ENCODE data around the gene PPM1N. TPM values are rescaled to one million over a fixed set of nuclear protein-coding genes. Genes with fewer than 3 reads are reported as not detected.

The PPM1N gene
- total RNA-seq, 2 experiments from 2014 or later, result 2.8 to 3.1 TPM

GRCh38 chr19:45501730-45502014, 3.4 kb downstream of the PPM1N start:
- ChIA-PET POLR2A (no interaction called here), CTCF (interaction anchor here (0.7 to 1.0 kb wide), 2 partner anchors 17 to 61 kb away, joined by 3 to 4 read pairs; no protein-coding TSS in a partner anchor)
- H3K27me3 Mint-ChIP-seq, result peaks cover 14% of the 10 kb centered on the region
- intact Hi-C loops (cut with DNase I, micrococcal nuclease), result no loop called here
- peaks cover 41% of the 10 kb centered on the region for H3K4me1 Mint-ChIP-seq
- DNase-seq, result no peak
- H3K36me3 Mint-ChIP-seq (ENCODE audit: low read depth), result peaks cover 2% of the 10 kb centered on the region
- H3K4me3 Mint-ChIP-seq, result no peak overlapping the region
- ATAC-seq, result no peak
- H3K27ac Mint-ChIP-seq, result no peak overlapping the region
- no peaks in the 10 kb centered on the region for H3K9me3 Mint-ChIP-seq (ENCODE audit: low read depth)

- intact Hi-C loops (cut with DNase I, micrococcal nuclease), result no loop called here
- CTCF ChIA-PET, result no interaction called here
- Mint-ChIP-seq H3K4me3 (no peak overlapping the region), H3K27me3 (peaks cover 12% of the 10 kb centered on the region), H3K36me3 (ENCODE audit: low read depth) (peaks cover 2% of the 10 kb centered on the region), H3K27ac (no peak overlapping the region), H3K9me3 (ENCODE audit: low read depth) (no peaks in the 10 kb centered on the region), H3K4me1 (peaks cover 40% of the 10 kb centered on the region)
- ATAC-seq, result no peak
- no peak for DNase-seq
- POLR2A ChIA-PET, result no interaction called here
Measured at GRCh38 chr19:45502111-45502510, 3.9 kb downstream of the PPM1N start.

- no peak for ATAC-seq
- Mint-ChIP-seq H3K36me3 (ENCODE audit: low read depth) (peaks cover 3% of the 10 kb centered on the region), H3K9me3 (ENCODE audit: low read depth) (no peaks in the 10 kb centered on the region), H3K27me3 (peaks cover 5% of the 10 kb centered on the region), H3K27ac (no peak overlapping the region), H3K4me3 (no peak overlapping the region), H3K4me1 (peaks cover 28% of the 10 kb centered on the region)
- ChIA-PET CTCF (no interaction called here), POLR2A (no interaction called here)
- DNase-seq, result no peak
- intact Hi-C loops (cut with DNase I, micrococcal nuclease), result no loop called here
Measured at GRCh38 chr19:45503909-45504308, 5.7 kb downstream of the PPM1N start.

- ChIA-PET CTCF (interaction anchor here (0.6 to 2.3 kb wide), 13 partner anchors 9 to 274 kb away, joined by 3 to 15 read pairs (median 4); no protein-coding TSS in a partner anchor), POLR2A (interaction anchor here (0.7 kb wide), 1 partner anchor 137 kb away, joined by 3 read pairs; no protein-coding TSS in a partner anchor)
Measured at GRCh38 chr19:45505151-45505995, 7.1 kb downstream of the PPM1N start.

GRCh38 chr19:45505996-45506245, 7.7 kb downstream of the PPM1N start:
- Mint-ChIP-seq H3K4me3 (peak overlapping the region; percentile 85), H3K27ac (peak overlapping the region; percentile 82), H3K4me1 (peaks cover 36% of the 10 kb centered on the region), H3K36me3 (ENCODE audit: low read depth) (peaks cover 12% of the 10 kb centered on the region), H3K27me3 (no peaks in the 10 kb centered on the region), H3K9me3 (ENCODE audit: low read depth) (no peaks in the 10 kb centered on the region)
- ATAC-seq, result no peak
- intact Hi-C loops (cut with DNase I, micrococcal nuclease), result loop anchor here (1.0 to 5.0 kb wide), 22 partner anchors 9 to 759 kb away; partner anchors contain the start of genes OPA3 (in 2 of the 2), BCL3 (in 1 of the 2), BLOC1S3 (in 1 of the 2) and DMWD (in 1 of the 2)
- POLR2A ChIA-PET, result no interaction called here
- CTCF ChIA-PET, result interaction anchor here (0.6 to 2.3 kb wide), 10 partner anchors 9 to 185 kb away, joined by 3 to 15 read pairs (median 4); no protein-coding TSS in a partner anchor
- DNase-seq, result no peak

More at GRCh38 chr19:45505151-45505995, 7.1 kb downstream of the PPM1N start:
- Mint-ChIP-seq H3K4me1 (peaks cover 31% of the 10 kb centered on the region), H3K4me3 (peak overlapping the region; percentile 85), H3K27ac (peak overlapping the region; percentile 43), H3K36me3 (ENCODE audit: low read depth) (peaks cover 10% of the 10 kb centered on the region), H3K9me3 (ENCODE audit: low read depth) (no peaks in the 10 kb centered on the region), H3K27me3 (no peaks in the 10 kb centered on the region)
- intact Hi-C loops (cut with DNase I, micrococcal nuclease), result loop anchor here (5.0 kb wide), 4 partner anchors 137 to 758 kb away; partner anchors contain the start of genes BCL3 (in 1 of the 2), RELB (in 1 of the 2) and TOMM40 (in 1 of the 2)
- DNase-seq, result no peak
- ATAC-seq, result no peak

- ChIA-PET POLR2A (no interaction called here), CTCF (interaction anchor here (0.6 to 2.3 kb wide), 10 partner anchors 9 to 184 kb away, joined by 3 to 15 read pairs (median 4); no protein-coding TSS in a partner anchor)
- intact Hi-C loops (cut with DNase I, micrococcal nuclease), result loop anchor here (1.0 to 5.0 kb wide), 22 partner anchors 9 to 759 kb away; partner anchors contain the start of genes OPA3 (in 2 of the 2), BCL3 (in 1 of the 2), BLOC1S3 (in 1 of the 2) and DMWD (in 1 of the 2)
- peak overlapping the region; percentile 85 for H3K4me3 Mint-ChIP-seq
- ATAC-seq (peak; percentile 80), DNase-seq (peak; percentile 100)
- H3K4me1 Mint-ChIP-seq, result peaks cover 38% of the 10 kb centered on the region
- H3K36me3 Mint-ChIP-seq (ENCODE audit: low read depth), result peaks cover 15% of the 10 kb centered on the region
- peak overlapping the region; percentile 96 for H3K27ac Mint-ChIP-seq
- no peaks in the 10 kb centered on the region for H3K27me3 Mint-ChIP-seq
- H3K9me3 Mint-ChIP-seq (ENCODE audit: low read depth), result no peaks in the 10 kb centered on the region
Measured at GRCh38 chr19:45506246-45506988, 8.2 kb downstream of the PPM1N start.

GRCh38 chr19:45506989-45507871, 9.0 kb downstream of the PPM1N start, which contains the start of gene VASP:
Gene VASP, plus strand, starts transcription at chr19:45507479. Its CDS starts 293 bp downstream, at chr19:45507772.
- peaks cover 15% of the 10 kb centered on the region for H3K36me3 Mint-ChIP-seq (ENCODE audit: low read depth)
- H3K27ac Mint-ChIP-seq, result peak within 1 kb of the TSS; percentile 96
- peaks cover 41% of the 10 kb centered on the region for H3K4me1 Mint-ChIP-seq
- ChIA-PET CTCF (no interaction called here), POLR2A (interaction anchor here (0.6 kb wide), 1 partner anchor 139 kb away, joined by 3 read pairs; no protein-coding TSS in a partner anchor)
- intact Hi-C loops (cut with DNase I, micrococcal nuclease), result loop anchor here (1.0 to 5.0 kb wide), 24 partner anchors 10 to 760 kb away; partner anchors contain the start of genes OPA3 (in 2 of the 2), RTN2 (in 2 of the 2), BCL3 (in 1 of the 2) and BLOC1S3 (in 1 of the 2)
- no peaks in the 10 kb centered on the region for H3K27me3 Mint-ChIP-seq
- H3K4me3 Mint-ChIP-seq, result peak within 1 kb of the TSS; percentile 85
- DNase-seq, result peak; percentile 96
- H3K9me3 Mint-ChIP-seq (ENCODE audit: low read depth), result no peaks in the 10 kb centered on the region
- peak; percentile 67 for ATAC-seq

GRCh38 chr19:45507872-45508416, 9.7 kb downstream of the PPM1N start:
- H3K4me3 Mint-ChIP-seq, result peak overlapping the region; percentile 85
- intact Hi-C loops (cut with DNase I, micrococcal nuclease), result loop anchor here (1.0 to 5.0 kb wide), 14 partner anchors 11 to 761 kb away; partner anchors contain the start of genes BCL3 (in 1 of the 2), BLOC1S3 (in 1 of the 2), IRF2BP1 (in 1 of the 2) and MYPOP (in 1 of the 2)
- ATAC-seq (no peak), DNase-seq (no peak)
- ChIA-PET POLR2A (no interaction called here), CTCF (interaction anchor here (0.6 to 0.8 kb wide), 2 partner anchors 9 to 395 kb away, joined by 3 to 4 read pairs; partner anchors contain the start of gene MYPOP)
- H3K27me3 Mint-ChIP-seq, result no peaks in the 10 kb centered on the region
- peak overlapping the region; percentile 51 for H3K27ac Mint-ChIP-seq
- no peaks in the 10 kb centered on the region for H3K9me3 Mint-ChIP-seq (ENCODE audit: low read depth)
- peaks cover 44% of the 10 kb centered on the region for H3K4me1 Mint-ChIP-seq
- peaks cover 17% of the 10 kb centered on the region for H3K36me3 Mint-ChIP-seq (ENCODE audit: low read depth)

- Mint-ChIP-seq H3K36me3 (ENCODE audit: low read depth) (peaks cover 20% of the 10 kb centered on the region), H3K9me3 (ENCODE audit: low read depth) (no peaks in the 10 kb centered on the region), H3K4me1 (peaks cover 49% of the 10 kb centered on the region), H3K27ac (peak overlapping the region; percentile 88), H3K27me3 (no peaks in the 10 kb centered on the region), H3K4me3 (peak overlapping the region; percentile 85)
- intact Hi-C loops (cut with DNase I, micrococcal nuclease), result loop anchor here (5.0 kb wide), 4 partner anchors 134 to 761 kb away; partner anchors contain the start of genes BCL3 (in 1 of the 2), RELB (in 1 of the 2) and TOMM40 (in 1 of the 2)
- ATAC-seq, result no peak
- ChIA-PET CTCF (interaction anchor here (0.6 to 0.8 kb wide), 2 partner anchors 10 to 394 kb away, joined by 3 to 4 read pairs; partner anchors contain the start of gene MYPOP), POLR2A (no interaction called here)
- DNase-seq, result peak; percentile 78
Measured at GRCh38 chr19:45508417-45508860, 10.2 kb downstream of the PPM1N start.
